B cell (primary cell): ENCODE data around the gene AFF2. TPM values are rescaled to one million over a fixed set of nuclear protein-coding genes. Genes with fewer than 3 reads are reported as not detected.

Source experiments
- ATAC-seq: fragments of 200-7000 bp; cut with Tn5 transposase; one replicate; pipeline ENCODE4 v1.10.0; 2021; ENCODE audit warnings: low read depth, mild to moderate bottlenecking, moderate number of reproducible peaks, moderate library complexity
- CTCF ChIA-PET: fragments of 350-600 bp; sonication (Branson Sonifier 250); formaldehyde crosslinking; loops from one replicate; lab custom pipeline; 2021; ENCODE audit warnings: antibody characterized with exemption, inconsistent platforms; lab: Charles Lee
- POLR2A ChIA-PET: fragments of 350-600 bp; sonication (Branson Sonifier 250); formaldehyde crosslinking; loops from one replicate; lab custom pipeline; 2021; ENCODE audit warnings: antibody characterized with exemption; lab: Charles Lee
- DNase-seq: peaks from one replicate; pipeline ENCODE4 v3.0.0; 2013
- H2AFZ ChIP-seq: 2 replicates; pipeline ENCODE4 v1.6.1; 2012; ENCODE audit warnings: mild to moderate bottlenecking, low read depth, low read length; ENCODE audit not compliant: insufficient read depth, poor library complexity, severe bottlenecking
- H3K27ac ChIP-seq, 2 donors: 1 replicate in 1 of 2; 2 replicates in 1 of 2; pipeline ENCODE4 v1.5.1; 2012 to 2013; ENCODE audit warnings: low read length in 2 of 2, mild to moderate bottlenecking in 2 of 2, moderate library complexity in 1 of 2
- H3K27me3 ChIP-seq, 4 experiments: fragments of 200-600 bp in 1 of 4; sonication (generic) in 1 of 4; replicated peaks in 1 of 4; 1 replicate in 2 of 4; 2 replicates in 2 of 4; pipeline versions ENCODE4 v1.6.1 to v1.7.0; 2013 to 2016; ENCODE audit warnings: low read length in 3 of 4, mild to moderate bottlenecking in 2 of 4, mixed read lengths in 1 of 4, moderate library complexity in 1 of 4; ENCODE audit not compliant: insufficient read depth in 4 of 4, control insufficient read depth in 3 of 4; ENCODE audit errors: control extremely low read depth in 1 of 4
- H3K36me3 ChIP-seq, 2 experiments: replicated peaks in 1 of 2; 1 replicate in 1 of 2; 2 replicates in 1 of 2; pipeline versions ENCODE4 v1.6.1 to v1.7.1; 2013; ENCODE audit warnings: low read length in 1 of 2; ENCODE audit not compliant: insufficient read depth in 2 of 2, control insufficient read depth in 1 of 2; ENCODE audit errors: control extremely low read depth in 1 of 2, extremely low read depth in 1 of 2
- H3K4me1 ChIP-seq, 2 donors: fragments of 200-600 bp in 1 of 2; sonication (generic) in 1 of 2; 1 replicate in 1 of 2; 2 replicates in 1 of 2; pipeline versions ENCODE4 v1.5.1 to v1.6.1; 2013 to 2017; ENCODE audit warnings: low read length in 2 of 2; ENCODE audit not compliant: control insufficient read depth in 2 of 2, insufficient read depth in 2 of 2
- H3K4me2 ChIP-seq: replicated peaks from 2 replicates; pipeline ENCODE3; 2012; ENCODE audit warnings: mild to moderate bottlenecking, low read depth, low read length; ENCODE audit not compliant: poor library complexity, severe bottlenecking
- H3K4me3 ChIP-seq, 5 experiments: fragments of 200-600 bp in 1 of 5; sonication (generic) in 1 of 5; 1 replicate in 3 of 5; 2 replicates in 2 of 5; pipeline versions ENCODE4 v1.5.1 to v1.7.0; 2011 to 2016; ENCODE audit warnings: low read length in 4 of 5, mild to moderate bottlenecking in 4 of 5, low read depth in 2 of 5, control low read depth in 1 of 5, moderate library complexity in 1 of 5; ENCODE audit not compliant: insufficient read depth in 1 of 5; ENCODE audit errors: control extremely low read depth in 1 of 5, extremely low read depth in 1 of 5
- H3K79me2 ChIP-seq: fragments of 200-600 bp; sonication (generic); one replicate; pipeline ENCODE4 v1.6.0; 2016; ENCODE audit warnings: low read length; ENCODE audit not compliant: control insufficient read depth, insufficient read depth
- H3K9ac ChIP-seq: fragments of 200-600 bp; sonication (generic); 2 replicates; pipeline ENCODE4 v1.6.1; 2017; ENCODE audit warnings: mild to moderate bottlenecking, low read length, moderate library complexity
- H3K9me3 ChIP-seq, 3 donors: one replicate each; pipeline versions ENCODE4 v1.6.1 to v1.7.1; 2013; ENCODE audit warnings: low read length in 2 of 3; ENCODE audit not compliant: control insufficient read depth in 2 of 3, insufficient read depth in 1 of 3; ENCODE audit errors: control extremely low read depth in 1 of 3
- H4K20me1 ChIP-seq: 2 replicates; pipeline ENCODE4 v1.6.0; 2012; ENCODE audit warnings: mild to moderate bottlenecking, low read length; ENCODE audit not compliant: insufficient read depth, control insufficient read depth, poor library complexity, severe bottlenecking
- H3K27ac Mint-ChIP-seq: one replicate; pipeline ENCODE4 v1.8.0; 2021; ENCODE audit warnings: mixed read lengths
- H3K27me3 Mint-ChIP-seq: one replicate; pipeline ENCODE4 v1.8.0; 2021; ENCODE audit warnings: mixed read lengths
- H3K4me1 Mint-ChIP-seq: one replicate; pipeline ENCODE4 v1.8.0; 2021; ENCODE audit warnings: mixed read lengths
- H3K4me3 Mint-ChIP-seq: one replicate; pipeline ENCODE4 v1.8.0; 2021; ENCODE audit warnings: mixed read lengths
- H3K9me3 Mint-ChIP-seq: one replicate; pipeline ENCODE4 v1.8.0; 2022; ENCODE audit warnings: mixed read lengths; ENCODE audit not compliant: insufficient read depth
- EZH2 ChIP-seq: IDR thresholded peaks from 2 replicates; pipeline ENCODE4 v1.6.1; 2012; ENCODE audit warnings: borderline replicate concordance, low read depth, mild to moderate bottlenecking, moderate library complexity, low read length; ENCODE audit not compliant: insufficient read depth, poor library complexity, severe bottlenecking
- WGBS: methylation state at CpG from one replicate; pipeline ENCODE4 v1.1.5; 2013; ENCODE audit warnings: missing lambda C conversion rate; ENCODE audit not compliant: insufficient coverage; 5-methylcytosine and 5-hydroxymethylcytosine counted together
- intact Hi-C: fragments of 100-400 bp; cut with micrococcal nuclease; formaldehyde crosslinking; loops from one replicate; pipeline ENCODE4 v1.10.0; 2022
- polyA plus RNA-seq: library from polyadenylated mRNA; depleted of rRNA; stranded (reverse); fragments of >200 nt; gene quantifications from 2 replicates; pipeline ENCODE4 v1.2.3, GENCODE V29; 2012
- total RNA-seq, 2 donors: library from RNA; stranded (reverse); fragments of 120-200 nt in 1 of 2; gene quantifications; 1 replicate in 1 of 2; 2 replicates in 1 of 2; pipeline versions ENCODE4 v1.2.3 to v1.2.4, GENCODE V29; 2013 to 2022
- TF ChIP-seq, protein P1 (sequence below): fragments of 200-600 bp; IDR thresholded peaks from one replicate; pipeline ENCODE4 v1.8.0; 2022; ENCODE audit warnings: antibody characterized with exemption, mild to moderate bottlenecking

The AFF2 gene
- total and polyA plus RNA-seq, 2 donors (not counting 1 experiment from before 2014, with no cell fraction given), result 0.06 to 12.0 TPM

DNA sequence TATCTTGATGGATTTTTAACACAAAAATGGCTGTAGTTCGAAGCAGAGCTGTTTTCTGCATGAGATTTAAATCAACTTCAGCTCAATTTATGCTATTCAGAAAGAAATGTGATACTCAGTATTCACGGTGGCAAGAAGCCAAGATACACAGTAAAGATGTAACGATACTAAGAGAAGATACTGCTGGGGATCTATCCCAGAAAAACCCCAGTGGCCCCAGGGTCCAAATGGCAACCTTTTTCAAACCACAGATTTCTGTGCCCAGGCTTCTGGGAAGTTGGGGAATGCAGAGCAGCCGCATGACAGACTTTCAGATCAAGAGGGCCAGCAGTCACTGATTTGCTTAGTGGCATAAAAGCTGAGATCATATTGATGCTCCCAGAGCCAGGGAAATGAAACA is 353.9 kb downstream of the AFF2 start:
- H3K4me2 ChIP-seq, result no peak overlapping the region
- H3K36me3 ChIP-seq, result no peaks in the 10 kb centered on the region
- CTCF ChIA-PET, result no interaction called here
- H3K27ac ChIP-seq, result no peak overlapping the region
- no peak overlapping the region for H3K27ac Mint-ChIP-seq
- no peak overlapping the region for H2AFZ ChIP-seq
- no peak overlapping the region for H3K9ac ChIP-seq
- H3K9me3 ChIP-seq, result no peaks in the 10 kb centered on the region
- H3K79me2 ChIP-seq, result no peaks in the 10 kb centered on the region
- no peaks in the 10 kb centered on the region for H3K27me3 ChIP-seq
- no peaks in the 10 kb centered on the region for H3K4me1 Mint-ChIP-seq
- no peak for ATAC-seq
- no peaks in the 10 kb centered on the region for H3K4me1 ChIP-seq
- no peak for DNase-seq
- no peaks in the 10 kb centered on the region for H3K9me3 Mint-ChIP-seq
- 100% methylated on average over 2 of the region's 4 CpGs for WGBS
- no peak overlapping the region for H3K4me3 Mint-ChIP-seq
- intact Hi-C loops, result no loop called here
- TF ChIP-seq EZH2, result no peak
- TF ChIP-seq, protein P1, sequence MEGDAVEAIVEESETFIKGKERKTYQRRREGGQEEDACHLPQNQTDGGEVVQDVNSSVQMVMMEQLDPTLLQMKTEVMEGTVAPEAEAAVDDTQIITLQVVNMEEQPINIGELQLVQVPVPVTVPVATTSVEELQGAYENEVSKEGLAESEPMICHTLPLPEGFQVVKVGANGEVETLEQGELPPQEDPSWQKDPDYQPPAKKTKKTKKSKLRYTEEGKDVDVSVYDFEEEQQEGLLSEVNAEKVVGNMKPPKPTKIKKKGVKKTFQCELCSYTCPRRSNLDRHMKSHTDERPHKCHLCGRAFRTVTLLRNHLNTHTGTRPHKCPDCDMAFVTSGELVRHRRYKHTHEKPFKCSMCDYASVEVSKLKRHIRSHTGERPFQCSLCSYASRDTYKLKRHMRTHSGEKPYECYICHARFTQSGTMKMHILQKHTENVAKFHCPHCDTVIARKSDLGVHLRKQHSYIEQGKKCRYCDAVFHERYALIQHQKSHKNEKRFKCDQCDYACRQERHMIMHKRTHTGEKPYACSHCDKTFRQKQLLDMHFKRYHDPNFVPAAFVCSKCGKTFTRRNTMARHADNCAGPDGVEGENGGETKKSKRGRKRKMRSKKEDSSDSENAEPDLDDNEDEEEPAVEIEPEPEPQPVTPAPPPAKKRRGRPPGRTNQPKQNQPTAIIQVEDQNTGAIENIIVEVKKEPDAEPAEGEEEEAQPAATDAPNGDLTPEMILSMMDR, result no peak
- POLR2A ChIA-PET, result no interaction called here
- H3K27me3 Mint-ChIP-seq, result no peaks in the 10 kb centered on the region
- H4K20me1 ChIP-seq, result no peaks in the 10 kb centered on the region
- no peak overlapping the region for H3K4me3 ChIP-seq

DNA sequence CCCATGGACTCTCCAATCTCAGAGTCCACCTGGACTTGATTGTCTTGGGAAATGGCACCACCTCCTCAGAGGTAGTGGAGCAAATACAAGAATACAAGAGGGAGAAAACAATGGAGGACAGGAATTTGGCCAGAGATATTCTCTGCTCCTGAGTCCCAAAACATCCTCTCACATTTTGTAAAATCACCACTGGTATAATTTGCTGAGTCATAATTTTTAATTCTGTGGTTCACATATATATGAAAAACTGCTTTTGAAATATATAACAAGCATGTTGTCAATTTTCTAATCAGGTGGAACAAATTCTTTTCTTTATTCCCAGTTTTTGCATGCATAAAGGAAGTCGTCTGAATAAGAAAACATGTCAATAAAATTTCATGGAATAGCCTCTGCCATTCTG is 356.1 kb downstream of the AFF2 start:
- intact Hi-C loops, result no loop called here

More for the DNA sequence above, 356.1 kb downstream of the AFF2 start:
- H2AFZ ChIP-seq, result no peak overlapping the region
- H3K9ac ChIP-seq, result no peak overlapping the region
- H3K27ac ChIP-seq, result no peak overlapping the region
- ChIA-PET CTCF (no interaction called here), POLR2A (no interaction called here)
- Mint-ChIP-seq H3K27me3 (no peaks in the 10 kb centered on the region), H3K9me3 (no peaks in the 10 kb centered on the region), H3K4me1 (no peaks in the 10 kb centered on the region), H3K27ac (no peak overlapping the region), H3K4me3 (no peak overlapping the region)
- WGBS, result no CpG with 5 or more reads among the region's 1 CpG
- no peak overlapping the region for H3K4me2 ChIP-seq
- no peaks in the 10 kb centered on the region for H3K27me3 ChIP-seq
- DNase-seq (no peak), ATAC-seq (no peak)
- no peaks in the 10 kb centered on the region for H4K20me1 ChIP-seq
- H3K79me2 ChIP-seq, result no peaks in the 10 kb centered on the region
- H3K4me1 ChIP-seq, result no peaks in the 10 kb centered on the region
- no peak overlapping the region for H3K4me3 ChIP-seq
- no peaks in the 10 kb centered on the region for H3K36me3 ChIP-seq
- TF ChIP-seq, protein P1, result no peak
- no peaks in the 10 kb centered on the region for H3K9me3 ChIP-seq
